H9 (cell line): ENCODE data around the gene TAF1C. TPM values are rescaled to one million over a fixed set of nuclear protein-coding genes. Genes with fewer than 3 reads are reported as not detected.

ENCODE experiments used
- DNase-seq: peaks from one replicate; pipeline ENCODE4 v3.0.0-alpha.2; 2017
- H2AFZ ChIP-seq: one replicate; pipeline ENCODE4 v1.6.1; 2013; ENCODE audit warnings: mild to moderate bottlenecking, low read length, control low read depth, moderate library complexity
- H2AK5ac ChIP-seq: 2 replicates; pipeline ENCODE4 v1.6.1; 2013; ENCODE audit warnings: low read length, control low read depth, mixed read lengths; ENCODE audit not compliant: insufficient read length
- H2BK120ac ChIP-seq: one replicate; pipeline ENCODE4 v1.6.1; 2013; ENCODE audit warnings: low read depth, mild to moderate bottlenecking, low read length, control low read depth, inconsistent platforms; ENCODE audit not compliant: poor library complexity, severe bottlenecking
- H2BK12ac ChIP-seq: 2 replicates; pipeline ENCODE4 v1.6.1; 2013; ENCODE audit warnings: low read length, control low read depth, mixed read lengths, low read depth; ENCODE audit not compliant: insufficient read length
- H2BK15ac ChIP-seq: 2 replicates; pipeline ENCODE4 v1.6.1; 2013; ENCODE audit warnings: low read depth, low read length, control low read depth
- H2BK20ac ChIP-seq: one replicate; pipeline ENCODE4 v1.6.1; 2013; ENCODE audit warnings: low read depth, mild to moderate bottlenecking, low read length, control low read depth, inconsistent platforms; ENCODE audit not compliant: poor library complexity, severe bottlenecking
- H2BK5ac ChIP-seq: 2 replicates; pipeline ENCODE4 v1.6.1; 2013; ENCODE audit warnings: low read length, control low read depth, mixed read lengths; ENCODE audit not compliant: insufficient read length
- H3K14ac ChIP-seq: 2 replicates; pipeline ENCODE4 v1.6.1; 2013; ENCODE audit warnings: low read length, control low read depth; ENCODE audit not compliant: insufficient read depth
- H3K18ac ChIP-seq: 2 replicates; pipeline ENCODE4 v1.6.1; 2013; ENCODE audit warnings: low read depth, mild to moderate bottlenecking, mixed read lengths, low read length, control low read depth; ENCODE audit not compliant: insufficient read length
- H3K23ac ChIP-seq: 2 replicates; pipeline ENCODE4 v1.6.1; 2013; ENCODE audit warnings: low read length, control low read depth, mixed read lengths, low read depth; ENCODE audit not compliant: insufficient read length
- H3K23me2 ChIP-seq: 2 replicates; pipeline ENCODE4 v1.6.1; 2013; ENCODE audit warnings: low read depth, mild to moderate bottlenecking, mixed read lengths, low read length, control low read depth; ENCODE audit not compliant: insufficient read length, poor library complexity, severe bottlenecking
- H3K27ac ChIP-seq: 2 replicates; pipeline ENCODE4 v1.5.1; 2013; ENCODE audit warnings: low read length, control low read depth, mixed read lengths, low read depth; ENCODE audit not compliant: insufficient read length
- H3K27me3 ChIP-seq: 2 replicates; pipeline ENCODE4 v1.6.1; 2013; ENCODE audit warnings: low read length, control low read depth, inconsistent platforms; ENCODE audit not compliant: insufficient read depth
- H3K4ac ChIP-seq: 2 replicates; pipeline ENCODE4 v1.6.1; 2013; ENCODE audit warnings: low read depth, mild to moderate bottlenecking, control low read depth, inconsistent platforms, low read length, moderate library complexity
- H3K4me1 ChIP-seq: 2 replicates; pipeline ENCODE4 v1.6.1; 2013; ENCODE audit warnings: low read length, control low read depth, inconsistent platforms; ENCODE audit not compliant: insufficient read depth
- H3K4me2 ChIP-seq: 2 replicates; pipeline ENCODE4 v1.6.1; 2013; ENCODE audit warnings: low read length, control low read depth, mixed read lengths; ENCODE audit not compliant: insufficient read length, insufficient read depth
- H3K56ac ChIP-seq: 2 replicates; pipeline ENCODE4 v1.6.1; 2013; ENCODE audit warnings: low read depth, mild to moderate bottlenecking, mixed read lengths, low read length, control low read depth; ENCODE audit not compliant: insufficient read length
- H3K79me1 ChIP-seq: 2 replicates; pipeline ENCODE4 v1.6.1; 2013; ENCODE audit warnings: low read depth, mild to moderate bottlenecking, moderate library complexity, low read length, control low read depth, inconsistent platforms; ENCODE audit not compliant: insufficient read depth, poor library complexity, severe bottlenecking
- H3K79me2 ChIP-seq: 2 replicates; pipeline ENCODE4 v1.6.1; 2013; ENCODE audit warnings: low read length, control low read depth, inconsistent platforms; ENCODE audit not compliant: insufficient read depth
- H3K9ac ChIP-seq: 2 replicates; pipeline ENCODE4 v1.6.1; 2013; ENCODE audit warnings: low read length, control low read depth, mixed read lengths; ENCODE audit not compliant: insufficient read length; ENCODE audit errors: extremely low read depth
- H3K9me3 ChIP-seq: one replicate; pipeline ENCODE4 v1.6.1; 2013; ENCODE audit warnings: low read depth, low read length, inconsistent platforms; ENCODE audit not compliant: control insufficient read depth
- H3T11ph ChIP-seq: one replicate; pipeline ENCODE4 v1.6.1; 2013; ENCODE audit warnings: mild to moderate bottlenecking, low read length, control low read depth, inconsistent platforms
- H4K20me1 ChIP-seq: one replicate; pipeline ENCODE4 v1.6.1; 2013; ENCODE audit not compliant: control insufficient read depth, insufficient read length, insufficient read depth
- H4K5ac ChIP-seq: 2 replicates; pipeline ENCODE4 v1.6.1; 2013; ENCODE audit warnings: low read depth, mild to moderate bottlenecking, mixed read lengths, low read length, control low read depth; ENCODE audit not compliant: insufficient read length
- H4K8ac ChIP-seq: replicated peaks from 2 replicates; pipeline ENCODE4 v1.6.1; 2013; ENCODE audit warnings: low read length, control low read depth, mixed read lengths, low read depth; ENCODE audit not compliant: insufficient read length
- H4K91ac ChIP-seq: 2 replicates; pipeline ENCODE4 v1.6.1; 2013; ENCODE audit warnings: low read depth, mild to moderate bottlenecking, moderate library complexity, mixed read lengths, low read length, control low read depth; ENCODE audit not compliant: insufficient read length
- H3K27ac Mint-ChIP-seq, 3 experiments: 2 replicates in 2 of 3; 3 replicates in 1 of 3; pipeline ENCODE4 v1.8.0; 2020 to 2021; ENCODE audit warnings: mixed read lengths in 3 of 3, mild to moderate bottlenecking in 1 of 3, moderate library complexity in 1 of 3
- H3K27me3 Mint-ChIP-seq: 2 replicates; pipeline ENCODE4 v1.8.0; 2021; ENCODE audit warnings: low read depth, mild to moderate bottlenecking, moderate library complexity, mixed read lengths
- H3K36me3 Mint-ChIP-seq, 3 experiments: 2 replicates in 2 of 3; 3 replicates in 1 of 3; pipeline ENCODE4 v1.8.0; 2020 to 2021; ENCODE audit warnings: low read depth in 3 of 3, mixed read lengths in 3 of 3; ENCODE audit not compliant: insufficient read depth in 1 of 3
- H3K4me1 Mint-ChIP-seq, 2 experiments: 2 replicates each; pipeline ENCODE4 v1.8.0; 2020; ENCODE audit warnings: mixed read lengths in 2 of 2
- H3K4me3 Mint-ChIP-seq, 2 experiments: 2 replicates in 1 of 2; 3 replicates in 1 of 2; pipeline ENCODE4 v1.8.0; 2020 to 2021; ENCODE audit warnings: mild to moderate bottlenecking in 2 of 2, mixed read lengths in 2 of 2, moderate library complexity in 1 of 2
- H3K9me3 Mint-ChIP-seq, 2 experiments: 2 replicates in 1 of 2; 3 replicates in 1 of 2; pipeline ENCODE4 v1.8.0; 2020; ENCODE audit warnings: mild to moderate bottlenecking in 2 of 2, mixed read lengths in 2 of 2, moderate library complexity in 1 of 2
- CTCF ChIP-seq: fragments of 200-600 bp; sonication (generic); conservative IDR thresholded peaks from 3 replicates; pipeline ENCODE4 v1.8.0; 2021; ENCODE audit warnings: antibody characterized with exemption, mild to moderate bottlenecking
- WGBS: extraction: QIAGEN DNeasy Blood & Tissue Kit; methylation state at CpG from one replicate; pipeline ENCODE4 v1.1.7; 2013; ENCODE audit warnings: missing lambda C conversion rate, low lambda C conversion rate, mixed read lengths; ENCODE audit not compliant: insufficient read length; ENCODE audit errors: extremely low coverage; 5-methylcytosine and 5-hydroxymethylcytosine counted together
- total RNA-seq: library from RNA; stranded (reverse); gene quantifications from 2 replicates; pipeline ENCODE4 v1.2.1, GENCODE V29; 2021

TAF1C gene
- total RNA-seq, 1 experiment from 2014 or later, result 78.6 TPM

GRCh38 chr16:84227548-84227947, 40.7 kb upstream of the TAF1C start:
- DNase-seq, result no peak
- H3K4me3 Mint-ChIP-seq, result peak overlapping the region in 1 of 2 experiments; percentile 54; a peak in 1 of 5 replicates
- Histone ChIP-seq H3K9me3 (no peaks in the 10 kb centered on the region), H3K79me1 (no peaks in the 10 kb centered on the region), H3K23ac (no peak overlapping the region), H2BK120ac (no peak overlapping the region), H3T11ph (no peak overlapping the region), H2BK12ac (no peak overlapping the region), H3K27me3 (no peaks in the 10 kb centered on the region), H2AK5ac (no peak overlapping the region), H2BK5ac (no peak overlapping the region), H3K23me2 (no peaks in the 10 kb centered on the region), H3K4ac (no peak overlapping the region), H3K4me2 (no peak overlapping the region), H3K79me2 (no peaks in the 10 kb centered on the region), H3K27ac (no peak overlapping the region), H4K91ac (no peak overlapping the region), H3K56ac (no peak overlapping the region), H4K5ac (no peak overlapping the region), H4K20me1 (no peaks in the 10 kb centered on the region), H3K14ac (no peak overlapping the region), H2BK15ac (no peak overlapping the region), H3K18ac (no peak overlapping the region), H3K9ac (no peak overlapping the region), H4K8ac (no peak overlapping the region), H3K4me1 (no peaks in the 10 kb centered on the region), H2BK20ac (no peak overlapping the region), H2AFZ (no peak overlapping the region)
- no peaks in the 10 kb centered on the region for H3K36me3 Mint-ChIP-seq
- no peak for TF ChIP-seq CTCF
- no peak overlapping the region for H3K27ac Mint-ChIP-seq
- H3K4me1 Mint-ChIP-seq, result peaks cover 12 to 24% of the 10 kb centered on the region in 2 experiments
- no CpG with 5 or more reads among the region's 6 CpGs for WGBS
- H3K27me3 Mint-ChIP-seq, result peaks cover 2% of the 10 kb centered on the region
- H3K9me3 Mint-ChIP-seq, result no peaks in the 10 kb centered on the region
